Astrocyte (in vitro differentiated cells and primary cell): ENCODE results near the gene RTKN. TPM values are rescaled to one million over a fixed set of nuclear protein-coding genes. Genes with fewer than 3 reads are reported as not detected.

Source experiments
- DNase-seq: peaks from one replicate; pipeline ENCODE4 v3.0.0-alpha.2; 2010; ENCODE audit warnings: low read depth
- FAIRE-seq: peaks from 2 replicates; lab custom pipeline; 2011; peaks lifted over from hg19 to GRCh38; lab: Jason Lieb, UNC
- H2AFZ ChIP-seq: 2 replicates; pipeline ENCODE4 v1.6.0; 2012; ENCODE audit warnings: low read depth, low read length, inconsistent platforms
- H3K27ac ChIP-seq: 2 replicates; pipeline ENCODE4 v1.5.1; 2011; ENCODE audit warnings: low read depth, low read length, inconsistent platforms
- H3K27me3 ChIP-seq: 2 replicates; pipeline ENCODE4 v1.6.0; 2011; ENCODE audit warnings: low read length, inconsistent platforms; ENCODE audit not compliant: insufficient read depth
- H3K36me3 ChIP-seq: 2 replicates; pipeline ENCODE4 v1.5.1; 2011; ENCODE audit warnings: low read length, inconsistent platforms; ENCODE audit not compliant: insufficient read depth
- H3K4me1 ChIP-seq: 2 replicates; pipeline ENCODE4 v1.5.1; 2011; ENCODE audit warnings: low read length, inconsistent platforms; ENCODE audit not compliant: insufficient read depth
- H3K4me2 ChIP-seq: 2 replicates; pipeline ENCODE4 v1.6.0; 2012; ENCODE audit warnings: low read length, inconsistent platforms
- H3K4me3 ChIP-seq: 2 replicates; pipeline ENCODE4 v1.5.1; 2011; ENCODE audit warnings: low read depth, mild to moderate bottlenecking, low read length, inconsistent platforms; ENCODE audit not compliant: insufficient read depth
- H3K79me2 ChIP-seq: 2 replicates; pipeline ENCODE4 v1.6.0; 2012; ENCODE audit warnings: mild to moderate bottlenecking, low read length, inconsistent platforms; ENCODE audit not compliant: insufficient read depth
- H3K9ac ChIP-seq: 2 replicates; pipeline ENCODE4 v1.6.0; 2012; ENCODE audit warnings: mild to moderate bottlenecking, low read length, inconsistent platforms
- H3K9me3 ChIP-seq: 2 replicates; pipeline ENCODE4 v1.5.1; 2012; ENCODE audit warnings: low read depth, mild to moderate bottlenecking, low read length, inconsistent platforms; ENCODE audit not compliant: insufficient read depth
- H4K20me1 ChIP-seq: 2 replicates; pipeline ENCODE4 v1.6.0; 2012; ENCODE audit warnings: low read length, inconsistent platforms; ENCODE audit not compliant: insufficient read depth
- H3K27ac Mint-ChIP-seq: one replicate; pipeline ENCODE4 v1.8.0; 2021; ENCODE audit warnings: mild to moderate bottlenecking, mixed read lengths; ENCODE audit not compliant: unreplicated experiment
- H3K27me3 Mint-ChIP-seq: one replicate; pipeline ENCODE4 v1.8.0; 2021; ENCODE audit warnings: low read depth, mixed read lengths; ENCODE audit not compliant: unreplicated experiment
- H3K36me3 Mint-ChIP-seq: one replicate; pipeline ENCODE4 v1.8.0; 2021; ENCODE audit warnings: low read depth, mixed read lengths; ENCODE audit not compliant: unreplicated experiment
- H3K4me1 Mint-ChIP-seq: one replicate; pipeline ENCODE4 v1.8.0; 2021; ENCODE audit warnings: low read depth, mixed read lengths; ENCODE audit not compliant: unreplicated experiment
- H3K4me3 Mint-ChIP-seq: one replicate; pipeline ENCODE4 v1.8.0; 2021; ENCODE audit warnings: mild to moderate bottlenecking, moderate library complexity, mixed read lengths; ENCODE audit not compliant: unreplicated experiment
- H3K9me3 Mint-ChIP-seq: one replicate; pipeline ENCODE4 v1.8.0; 2021; ENCODE audit warnings: mild to moderate bottlenecking, mixed read lengths; ENCODE audit not compliant: unreplicated experiment
- CTCF ChIP-seq: IDR thresholded peaks from 2 replicates; pipeline ENCODE4 v1.5.1; 2011; ENCODE audit warnings: low read depth, mild to moderate bottlenecking, inconsistent platforms, low read length, moderate library complexity; ENCODE audit not compliant: insufficient read depth
- EZH2 ChIP-seq: IDR thresholded peaks from 2 replicates; pipeline ENCODE4 v1.6.1; 2012; ENCODE audit warnings: mild to moderate bottlenecking, low read length, inconsistent platforms; ENCODE audit not compliant: insufficient read depth
- total RNA-seq: library from RNA; stranded (reverse); gene quantifications from 2 replicates; pipeline ENCODE4 v1.2.1, GENCODE V29; 2021

RTKN gene
- total RNA-seq, 1 donor from 2014 or later, result 41.6 TPM

GRCh38 chr2:74420006-74420405, 21.7 kb downstream of the RTKN start:
- DNase-seq (no peak), FAIRE-seq (no peak)
- Mint-ChIP-seq H3K27me3 (peaks cover 8% of the 10 kb centered on the region), H3K36me3 (peaks cover 4% of the 10 kb centered on the region), H3K4me3 (peak overlapping the region; percentile 74), H3K27ac (peak overlapping the region; percentile 77), H3K4me1 (peaks cover 15% of the 10 kb centered on the region), H3K9me3 (no peaks in the 10 kb centered on the region)
- no peaks in the 10 kb centered on the region for H4K20me1 ChIP-seq
- no peak overlapping the region for H3K4me2 ChIP-seq
- no peaks in the 10 kb centered on the region for H3K9me3 ChIP-seq
- peaks cover 8% of the 10 kb centered on the region for H3K27me3 ChIP-seq
- no peak for TF ChIP-seq CTCF
- TF ChIP-seq EZH2, result no peak
- peaks cover 27% of the 10 kb centered on the region for H3K4me1 ChIP-seq
- H3K9ac ChIP-seq, result no peak overlapping the region
- H2AFZ ChIP-seq, result no peak overlapping the region
- H3K36me3 ChIP-seq, result no peaks in the 10 kb centered on the region
- H3K4me3 ChIP-seq, result no peak overlapping the region
- no peaks in the 10 kb centered on the region for H3K79me2 ChIP-seq
- H3K27ac ChIP-seq, result no peak overlapping the region

- Mint-ChIP-seq H3K36me3 (peaks cover 3% of the 10 kb centered on the region), H3K27ac (no peak overlapping the region), H3K9me3 (no peaks in the 10 kb centered on the region), H3K4me3 (no peak overlapping the region), H3K4me1 (peaks cover 11% of the 10 kb centered on the region), H3K27me3 (peaks cover 8% of the 10 kb centered on the region)
- Histone ChIP-seq H3K79me2 (no peaks in the 10 kb centered on the region), H3K27ac (no peak overlapping the region), H3K9ac (no peak overlapping the region), H3K4me3 (no peak overlapping the region), H3K27me3 (peaks cover 8% of the 10 kb centered on the region), H4K20me1 (no peaks in the 10 kb centered on the region), H3K4me2 (no peak overlapping the region), H3K9me3 (no peaks in the 10 kb centered on the region), H2AFZ (no peak overlapping the region), H3K4me1 (peaks cover 27% of the 10 kb centered on the region), H3K36me3 (no peaks in the 10 kb centered on the region)
- DNase-seq, result no peak
- TF ChIP-seq CTCF (no peak), EZH2 (no peak)
- no peak for FAIRE-seq
These were observed 22.4 kb downstream of the RTKN start for GRCh38 chr2:74419345-74419744.

GRCh38 chr2:74418312-74418711, 23.4 kb downstream of the RTKN start:
- TF ChIP-seq CTCF (no peak), EZH2 (no peak)
- H3K36me3 Mint-ChIP-seq, result no peaks in the 10 kb centered on the region
- H2AFZ ChIP-seq, result no peak overlapping the region

More at GRCh38 chr2:74418312-74418711, 23.4 kb downstream of the RTKN start:
- Histone ChIP-seq H3K36me3 (no peaks in the 10 kb centered on the region), H3K9ac (no peak overlapping the region), H3K27me3 (peaks cover 8% of the 10 kb centered on the region), H3K4me3 (no peak overlapping the region), H3K27ac (no peak overlapping the region), H3K79me2 (no peaks in the 10 kb centered on the region), H3K9me3 (no peaks in the 10 kb centered on the region), H3K4me2 (no peak overlapping the region), H4K20me1 (no peaks in the 10 kb centered on the region), H3K4me1 (peaks cover 26% of the 10 kb centered on the region)
- DNase-seq (no peak), FAIRE-seq (no peak)
- H3K9me3 Mint-ChIP-seq, result no peaks in the 10 kb centered on the region
- no peak overlapping the region for H3K4me3 Mint-ChIP-seq
- peaks cover 4% of the 10 kb centered on the region for H3K4me1 Mint-ChIP-seq
- H3K27ac Mint-ChIP-seq, result no peak overlapping the region
- peaks cover 14% of the 10 kb centered on the region for H3K27me3 Mint-ChIP-seq
